HEK293 (cell line): ENCODE measurements around the gene CCR9.

Experiments used
- ELK4 ChIP-seq: IDR thresholded peaks from 2 replicates; pipeline ENCODE4 v1.6.1; 2011; ENCODE audit warnings: mild to moderate bottlenecking, low read depth, low read length, borderline replicate concordance
- HIC1 ChIP-seq: fragments of 450-650 bp; formaldehyde crosslinking; IDR thresholded peaks from 2 replicates; pipeline ENCODE4 v1.5.1; 2016; ENCODE audit warnings: missing biosample characterization, missing genetic modification characterization
- REST ChIP-seq: fragments of 450-650 bp; formaldehyde crosslinking; IDR thresholded peaks from 2 replicates; pipeline ENCODE4 v1.5.1; 2016; ENCODE audit warnings: missing biosample characterization, missing genetic modification characterization
- TSHZ1 ChIP-seq: fragments of 450-650 bp; formaldehyde crosslinking; IDR thresholded peaks from 2 replicates; pipeline ENCODE4 v1.5.1; 2016; ENCODE audit warnings: missing biosample characterization, missing genetic modification characterization, borderline replicate concordance
- ZNF19 ChIP-seq: fragments of 450-650 bp; formaldehyde crosslinking; IDR thresholded peaks from 2 replicates; pipeline ENCODE4; 2016; ENCODE audit warnings: missing biosample characterization, missing genetic modification characterization, low read depth
- ZNF221 ChIP-seq: fragments of 450-650 bp; formaldehyde crosslinking; IDR thresholded peaks from 2 replicates; pipeline ENCODE4 v1.5.1; 2017; ENCODE audit warnings: missing biosample characterization, missing genetic modification characterization, borderline replicate concordance
- ZNF26 ChIP-seq: fragments of 450-650 bp; formaldehyde crosslinking; IDR thresholded peaks from 2 replicates; pipeline ENCODE4 v1.5.1; 2016; ENCODE audit warnings: missing biosample characterization, missing genetic modification characterization
- ZNF639 ChIP-seq: fragments of 450-650 bp; formaldehyde crosslinking; IDR thresholded peaks from 2 replicates; pipeline ENCODE4 v1.5.1; 2016; ENCODE audit warnings: missing biosample characterization, missing genetic modification characterization
- ZNF677 ChIP-seq: fragments of 450-650 bp; IDR thresholded peaks from 2 replicates; pipeline ENCODE4 v1.5.0; 2018; ENCODE audit warnings: missing biosample characterization, mild to moderate bottlenecking, missing genetic modification characterization, moderate library complexity
- ZNF791 ChIP-seq: fragments of 450-650 bp; formaldehyde crosslinking; IDR thresholded peaks from 2 replicates; pipeline ENCODE4 v1.5.1; 2016; ENCODE audit warnings: missing biosample characterization, missing genetic modification characterization
- ZNF837 ChIP-seq: fragments of 450-650 bp; formaldehyde crosslinking; IDR thresholded peaks from 2 replicates; pipeline ENCODE4 v1.5.1; 2016; ENCODE audit warnings: missing biosample characterization, missing genetic modification characterization
- ZSCAN4 ChIP-seq: fragments of 450-650 bp; formaldehyde crosslinking; IDR thresholded peaks from 2 replicates; pipeline ENCODE4 v1.5.1; 2017; ENCODE audit warnings: missing biosample characterization, missing genetic modification characterization

CCR9 gene

GRCh38 chr3:45841757-45842491 lies 44.4 kb upstream of the CCR9 start, which contains the start of gene LZTFL1 (continued):
- TF ChIP-seq ZNF639 (no peak), ZNF837 (tag by site-specific recombination) (no peak), ZNF791 (no peak), TSHZ1 (tag by site-specific recombination) (no peak), ZNF221 (tag by site-specific recombination) (no peak), ZNF26 (tag by site-specific recombination) (no peak), REST (tag by site-specific recombination) (peak; percentile 30; the same call in 1 of the 2 replicates), ZNF19 (tag by site-specific recombination) (no peak), ELK4 (no peak), ZSCAN4 (tag by site-specific recombination) (no peak), HIC1 (tag by site-specific recombination) (no peak; the same call in 1 of the 2 replicates), ZNF677 (tag by site-specific recombination) (no peak)
